NCI-H226 (cell line): ENCODE measurements around the gene ADM5.
"Not testable (repeated sequence)": the region's sequence is repeated elsewhere in the genome, so short reads cannot be mapped to it uniquely, and the experiment has no call there.

Source experiments
- DNase-seq: peaks from one replicate; pipeline ENCODE4 v3.0.0-alpha.2; 2015

The ADM5 gene

DNA sequence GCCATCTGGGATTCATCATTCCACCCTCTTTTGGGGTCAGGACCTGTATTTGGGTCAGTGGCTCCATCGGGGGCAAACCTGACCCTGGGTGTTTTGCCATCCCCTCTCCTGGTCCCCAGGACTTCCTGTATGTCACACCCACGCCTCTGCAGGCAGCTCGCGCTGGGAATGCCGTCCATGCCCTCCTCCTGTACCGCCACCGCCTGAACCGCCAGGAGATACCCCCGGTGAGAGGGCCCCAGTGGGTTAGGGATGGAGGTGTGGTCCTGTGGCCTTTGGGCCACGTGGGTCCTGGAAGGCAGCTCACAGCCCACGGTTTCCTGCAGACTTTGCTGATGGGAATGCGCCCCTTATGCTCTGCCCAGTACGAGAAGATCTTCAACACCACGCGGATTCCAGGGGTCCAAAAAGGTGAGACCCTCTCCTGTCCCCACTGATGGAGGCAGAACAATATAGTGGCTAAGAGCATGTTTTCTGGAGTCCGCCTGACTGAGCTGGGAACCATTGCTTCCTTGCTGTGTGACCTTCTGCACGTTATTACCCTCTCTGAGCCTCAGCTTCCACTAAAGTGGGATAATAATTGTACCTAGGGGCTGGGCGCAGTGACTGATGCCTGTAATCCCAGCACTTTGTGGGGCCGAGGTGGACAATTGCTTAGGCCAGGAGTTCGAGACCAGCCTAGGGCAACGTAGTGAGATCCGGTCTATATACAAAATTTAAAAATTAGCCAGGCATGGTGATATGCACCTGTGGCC lies 15.7 kb downstream of the ADM5 start:
- DNase-seq = no peak

GRCh38 chr19:49705919-49706318 lies 16.5 kb downstream of the ADM5 start:
- no peak for DNase-seq

GRCh38 chr19:49710372-49710951 lies 21.1 kb downstream of the ADM5 start:
- DNase-seq = peak; percentile 63

- DNase-seq = peak; percentile 75
These were observed 23.0 kb downstream of the ADM5 start for GRCh38 chr19:49712397-49712859.

- DNase-seq = no peak
These were observed 23.9 kb downstream of the ADM5 start for GRCh38 chr19:49713236-49713845.

GRCh38 chr19:49716154-49716553 lies 26.8 kb downstream of the ADM5 start:
- no peak for DNase-seq

DNA sequence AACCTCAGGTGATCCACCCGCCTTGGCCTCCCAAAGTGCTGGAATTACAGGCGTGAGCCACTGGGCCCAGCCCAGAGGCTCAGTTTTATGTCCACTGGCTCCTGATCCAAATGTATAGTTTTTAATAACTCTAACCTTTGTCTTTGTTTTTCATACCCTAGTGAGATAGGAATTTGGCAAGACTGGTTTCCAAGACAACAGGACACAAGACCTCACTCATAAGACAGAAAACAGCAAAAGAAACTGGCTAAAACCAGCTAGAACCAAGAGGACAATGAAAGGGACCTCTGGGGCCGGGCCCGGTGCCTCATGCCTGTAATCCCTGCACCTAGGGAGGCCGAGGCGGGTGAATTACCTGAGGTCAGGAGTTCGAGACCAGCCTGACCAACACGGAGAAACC lies 29.1 kb downstream of the ADM5 start:
- DNase-seq = no peak

- no peak for DNase-seq
These were observed 29.6 kb downstream of the ADM5 start for GRCh38 chr19:49718991-49719390.

DNA sequence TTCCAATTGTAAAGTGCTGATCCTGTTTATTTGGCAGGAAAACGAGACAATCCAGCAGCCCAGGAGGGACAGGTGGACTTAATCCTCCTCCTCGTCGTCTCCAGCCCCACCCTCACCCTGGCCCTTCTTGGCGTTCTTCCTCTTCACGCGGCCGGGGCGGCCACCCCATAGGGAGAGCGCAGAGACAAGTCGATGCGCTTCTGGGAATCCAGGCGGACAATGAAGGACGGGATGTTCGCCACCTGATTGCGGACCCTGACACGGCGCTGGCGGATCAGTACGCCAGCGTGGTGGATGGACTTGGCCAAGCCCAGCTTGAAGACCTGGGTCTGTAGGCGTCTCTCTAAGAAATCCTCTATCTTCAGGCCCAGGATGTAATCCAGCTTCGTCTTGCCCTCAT lies 30.0 kb downstream of the ADM5 start:
- not testable (repeated sequence) for DNase-seq

DNA sequence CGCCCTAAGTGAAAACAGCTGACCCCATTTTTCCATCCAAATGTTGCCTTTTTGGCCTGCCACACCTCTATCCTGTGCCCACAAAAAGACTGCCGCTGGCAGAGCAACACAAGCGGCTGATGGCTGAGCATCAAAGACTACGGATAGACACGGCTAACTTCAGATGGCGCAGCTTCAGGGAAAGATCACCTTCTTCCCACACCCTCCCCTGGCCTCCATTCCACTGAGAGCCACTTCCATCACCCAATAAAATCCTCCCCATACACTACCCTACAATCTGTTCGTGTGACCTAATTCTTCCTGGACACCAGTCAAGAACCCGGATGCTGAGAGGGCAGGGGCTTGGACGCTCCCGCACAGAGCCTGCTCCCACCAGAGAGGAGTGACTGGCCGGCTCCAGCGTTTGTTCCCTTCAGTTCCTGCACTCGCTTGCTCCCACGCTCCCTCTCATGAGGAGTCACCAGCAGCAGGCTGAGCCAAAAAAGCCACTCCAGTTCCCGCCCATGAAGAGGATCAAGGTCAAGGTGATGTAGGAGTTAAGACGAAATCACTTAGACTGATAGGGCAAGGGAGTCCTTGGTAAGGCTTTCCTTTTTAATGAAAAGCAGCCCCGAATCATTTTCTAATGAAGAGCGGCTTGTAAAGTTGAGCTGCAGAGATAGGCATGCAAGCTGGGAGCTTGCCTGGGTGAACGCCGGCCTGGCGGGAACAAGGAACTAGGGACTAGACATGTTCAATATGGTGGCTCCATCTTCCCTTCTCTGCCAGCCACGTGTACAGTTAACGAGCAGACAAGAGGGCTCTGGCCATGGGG lies 38.0 kb downstream of the ADM5 start:
- no peak for DNase-seq

GRCh38 chr19:49730166-49730565 lies 40.8 kb downstream of the ADM5 start:
- no peak for DNase-seq

- no peak for DNase-seq
These were observed 48.9 kb downstream of the ADM5 start for GRCh38 chr19:49738268-49738667.

GRCh38 chr19:49739098-49739497 lies 49.7 kb downstream of the ADM5 start:
- no peak for DNase-seq

- no peak for DNase-seq
These were observed 50.5 kb downstream of the ADM5 start for GRCh38 chr19:49739933-49740332.
